Measurements from ENCODE around the gene PPARD.

GRCh38 chr6:35378261-35378660 lies 35.9 kb downstream of the PPARD start:
- no peak for TF ChIP-seq CTCF (IDR thresholded peaks at IDR 0.05)
- no peak for TF ChIP-seq POLR2A (IDR thresholded peaks at IDR 0.05)
